Activated CD4-positive, alpha-beta memory T cell treated with anti-CD3 and anti-CD28 coated beads for 36 hours (primary cell): ENCODE measurements around the gene EXOC1. TPM values are rescaled to one million over a fixed set of nuclear protein-coding genes. Genes with fewer than 3 reads are reported as not detected.

Source experiments
- CTCF ChIA-PET: fragments of 350-600 bp; sonication (Branson Sonifier 250); formaldehyde crosslinking; loops from one replicate; lab custom pipeline; 2021; ENCODE audit warnings: antibody characterized with exemption, inconsistent platforms; lab: Charles Lee
- POLR2A ChIA-PET: fragments of 350-600 bp; sonication (Branson Sonifier 250); formaldehyde crosslinking; loops from one replicate; lab custom pipeline; 2021; ENCODE audit warnings: antibody characterized with exemption; lab: Charles Lee
- DNase-seq: peaks from one replicate; pipeline ENCODE4 v3.0.0-alpha.2; 2020
- H3K27ac Mint-ChIP-seq: one replicate; pipeline ENCODE4 v1.8.0; 2021; ENCODE audit warnings: mixed read lengths
- H3K27me3 Mint-ChIP-seq: one replicate; pipeline ENCODE4 v1.8.0; 2021; ENCODE audit warnings: mixed read lengths
- H3K36me3 Mint-ChIP-seq: one replicate; pipeline ENCODE4 v1.8.0; 2021; ENCODE audit warnings: mixed read lengths
- H3K4me1 Mint-ChIP-seq: one replicate; pipeline ENCODE4 v1.8.0; 2021; ENCODE audit warnings: low read depth, mixed read lengths
- H3K4me3 Mint-ChIP-seq: one replicate; pipeline ENCODE4 v1.8.0; 2021; ENCODE audit warnings: mild to moderate bottlenecking, mixed read lengths
- H3K9me3 Mint-ChIP-seq: one replicate; pipeline ENCODE4 v1.8.0; 2021; ENCODE audit warnings: mixed read lengths
- intact Hi-C: fragments of 100-400 bp; cut with micrococcal nuclease; formaldehyde crosslinking; loops from one replicate; pipeline ENCODE4 v1.15.1; 2023
- total RNA-seq, 2 experiments: library from RNA; stranded (reverse); gene quantifications; one replicate each; pipeline ENCODE4 v1.2.3, GENCODE V29; 2021

EXOC1 gene
- total RNA-seq, 2 experiments from 2014 or later = 21.9 to 22.4 TPM

- no peak for DNase-seq
- Mint-ChIP-seq H3K9me3 (no peaks in the 10 kb centered on the region), H3K27me3 (no peaks in the 10 kb centered on the region), H3K4me3 (no peak overlapping the region), H3K36me3 (peaks cover 17% of the 10 kb centered on the region), H3K27ac (peak overlapping the region; percentile 46), H3K4me1 (peaks cover 21% of the 10 kb centered on the region)
- CTCF ChIA-PET = interaction anchor here (0.9 to 4.1 kb wide), 3 partner anchors 84 to 519 kb away, joined by 3 to 17 read pairs (median 3); partner anchors contain the start of genes CEP135 and SRD5A3
- intact Hi-C loops = loop anchor here (5.0 kb wide), 3 partner anchors 83 to 467 kb away; partner anchors contain the start of genes CEP135 and TMEM165
- POLR2A ChIA-PET = interaction anchor here (1.1 kb wide), 1 partner anchor 83 kb away, joined by 4 read pairs; no protein-coding TSS in a partner anchor
Measured at GRCh38 chr4:55864577-55865223, 11.3 kb downstream of the EXOC1 start.

- Mint-ChIP-seq H3K4me1 (peaks cover 21% of the 10 kb centered on the region), H3K36me3 (peaks cover 23% of the 10 kb centered on the region), H3K27me3 (no peaks in the 10 kb centered on the region), H3K27ac (peak overlapping the region; percentile 46), H3K4me3 (no peak overlapping the region), H3K9me3 (no peaks in the 10 kb centered on the region)
- intact Hi-C loops = loop anchor here (5.0 kb wide), 3 partner anchors 82 to 468 kb away; partner anchors contain the start of genes CEP135 and TMEM165
- POLR2A ChIA-PET = interaction anchor here (1.1 kb wide), 1 partner anchor 83 kb away, joined by 4 read pairs; no protein-coding TSS in a partner anchor
- DNase-seq = no peak
- CTCF ChIA-PET = interaction anchor here (0.7 to 4.1 kb wide), 12 partner anchors 11 to 553 kb away, joined by 3 to 17 read pairs (median 4); partner anchors contain the start of genes AASDH, CEP135, EXOC1 and SRD5A3
Measured at GRCh38 chr4:55865228-55865806, 11.9 kb downstream of the EXOC1 start.

- no peaks in the 10 kb centered on the region for H3K27me3 Mint-ChIP-seq
- no peak for DNase-seq
- ChIA-PET CTCF (interaction anchor here (0.7 to 4.1 kb wide), 23 partner anchors 8 to 681 kb away, joined by 3 to 17 read pairs (median 3); partner anchors contain the start of genes AASDH, CEP135, EXOC1 and SRD5A3), POLR2A (no interaction called here)
- H3K36me3 Mint-ChIP-seq = peaks cover 26% of the 10 kb centered on the region
- intact Hi-C loops = loop anchor here (1.0 to 5.0 kb wide), 6 partner anchors 13 to 520 kb away; partner anchors contain the start of genes CEP135, EXOC1, SRD5A3 and TMEM165
- no peak overlapping the region for H3K4me3 Mint-ChIP-seq
- H3K4me1 Mint-ChIP-seq = peaks cover 21% of the 10 kb centered on the region
- H3K9me3 Mint-ChIP-seq = no peaks in the 10 kb centered on the region
- H3K27ac Mint-ChIP-seq = peak overlapping the region; percentile 46
Measured at GRCh38 chr4:55866290-55866907, 13.0 kb downstream of the EXOC1 start.

GRCh38 chr4:55866973-55867574, 13.6 kb downstream of the EXOC1 start:
- no peaks in the 10 kb centered on the region for H3K27me3 Mint-ChIP-seq
- H3K4me3 Mint-ChIP-seq = no peak overlapping the region
- CTCF ChIA-PET = interaction anchor here (0.6 to 4.1 kb wide), 22 partner anchors 9 to 682 kb away, joined by 3 to 17 read pairs (median 4); partner anchors contain the start of genes CEP135, EXOC1 and TMEM165
- no peaks in the 10 kb centered on the region for H3K9me3 Mint-ChIP-seq
- H3K36me3 Mint-ChIP-seq = peaks cover 25% of the 10 kb centered on the region
- DNase-seq = peak; percentile 33
- POLR2A ChIA-PET = no interaction called here
- intact Hi-C loops = loop anchor here (1.0 to 5.0 kb wide), 6 partner anchors 14 to 521 kb away; partner anchors contain the start of genes CEP135, EXOC1, SRD5A3 and TMEM165
- H3K4me1 Mint-ChIP-seq = peaks cover 21% of the 10 kb centered on the region
- peak overlapping the region; percentile 46 for H3K27ac Mint-ChIP-seq

GRCh38 chr4:55868581-55869090, 15.2 kb downstream of the EXOC1 start:
- H3K9me3 Mint-ChIP-seq = no peaks in the 10 kb centered on the region
- H3K27me3 Mint-ChIP-seq = no peaks in the 10 kb centered on the region
- no peak overlapping the region for H3K4me3 Mint-ChIP-seq
- no peak overlapping the region for H3K27ac Mint-ChIP-seq
- peaks cover 25% of the 10 kb centered on the region for H3K36me3 Mint-ChIP-seq
- ChIA-PET POLR2A (no interaction called here), CTCF (no interaction called here)
- intact Hi-C loops = loop anchor here (5.0 kb wide), 3 partner anchors 79 to 471 kb away; partner anchors contain the start of genes CEP135 and TMEM165
- H3K4me1 Mint-ChIP-seq = peaks cover 21% of the 10 kb centered on the region
- DNase-seq = no peak

GRCh38 chr4:55871299-55871800, 17.9 kb downstream of the EXOC1 start:
- peaks cover 26% of the 10 kb centered on the region for H3K36me3 Mint-ChIP-seq
- POLR2A ChIA-PET = no interaction called here
- intact Hi-C loops = no loop called here
- CTCF ChIA-PET = no interaction called here
- H3K4me3 Mint-ChIP-seq = no peak overlapping the region
- peaks cover 7% of the 10 kb centered on the region for H3K4me1 Mint-ChIP-seq
- H3K27ac Mint-ChIP-seq = no peak overlapping the region
- H3K9me3 Mint-ChIP-seq = no peaks in the 10 kb centered on the region
- no peaks in the 10 kb centered on the region for H3K27me3 Mint-ChIP-seq
- no peak for DNase-seq

- Mint-ChIP-seq H3K27me3 (no peaks in the 10 kb centered on the region), H3K9me3 (no peaks in the 10 kb centered on the region), H3K36me3 (peaks cover 32% of the 10 kb centered on the region), H3K4me3 (no peak overlapping the region), H3K4me1 (no peaks in the 10 kb centered on the region), H3K27ac (no peak overlapping the region)
- intact Hi-C loops = no loop called here
- no peak for DNase-seq
- ChIA-PET CTCF (no interaction called here), POLR2A (no interaction called here)
Measured at GRCh38 chr4:55874831-55875230, 21.4 kb downstream of the EXOC1 start.

GRCh38 chr4:55876387-55876786, 22.9 kb downstream of the EXOC1 start:
- H3K27ac Mint-ChIP-seq = no peak overlapping the region
- no peaks in the 10 kb centered on the region for H3K9me3 Mint-ChIP-seq
- ChIA-PET POLR2A (no interaction called here), CTCF (interaction anchor here (1.7 kb wide), 1 partner anchor 10 kb away, joined by 9 read pairs; no protein-coding TSS in a partner anchor)
- intact Hi-C loops = no loop called here
- DNase-seq = no peak
- peaks cover 27% of the 10 kb centered on the region for H3K36me3 Mint-ChIP-seq
- no peak overlapping the region for H3K4me3 Mint-ChIP-seq
- no peaks in the 10 kb centered on the region for H3K27me3 Mint-ChIP-seq
- H3K4me1 Mint-ChIP-seq = no peaks in the 10 kb centered on the region

- no peak overlapping the region for H3K4me3 Mint-ChIP-seq
Measured at GRCh38 chr4:55879224-55879623, 25.8 kb downstream of the EXOC1 start.

GRCh38 chr4:55880652-55881280, 27.3 kb downstream of the EXOC1 start:
- H3K27ac Mint-ChIP-seq = no peak overlapping the region
- no peaks in the 10 kb centered on the region for H3K27me3 Mint-ChIP-seq
- H3K4me1 Mint-ChIP-seq = no peaks in the 10 kb centered on the region
- no peaks in the 10 kb centered on the region for H3K9me3 Mint-ChIP-seq
- H3K36me3 Mint-ChIP-seq = peaks cover 29% of the 10 kb centered on the region
- DNase-seq = no peak
- no peak overlapping the region for H3K4me3 Mint-ChIP-seq
- intact Hi-C loops = no loop called here
- CTCF ChIA-PET = interaction anchor here (1.1 kb wide), 1 partner anchor 15 kb away, joined by 3 read pairs; no protein-coding TSS in a partner anchor
- POLR2A ChIA-PET = no interaction called here

More at GRCh38 chr4:55879224-55879623, 25.8 kb downstream of the EXOC1 start:
- Mint-ChIP-seq H3K36me3 (peaks cover 32% of the 10 kb centered on the region), H3K9me3 (no peaks in the 10 kb centered on the region), H3K4me1 (no peaks in the 10 kb centered on the region), H3K27ac (no peak overlapping the region), H3K27me3 (no peaks in the 10 kb centered on the region)
- no peak for DNase-seq
- ChIA-PET CTCF (no interaction called here), POLR2A (interaction anchor here (0.6 kb wide), 1 partner anchor 17 kb away, joined by 6 read pairs; no protein-coding TSS in a partner anchor)
- intact Hi-C loops = no loop called here
